Smooth muscle cell (in vitro differentiated cells): Measurements from ENCODE around the gene CNNM2. TPM values are rescaled to one million over a fixed set of nuclear protein-coding genes. Genes with fewer than 3 reads are reported as not detected.

Experiments
- DNase-seq: peaks from one replicate; lab custom pipeline; 2025; ENCODE audit not compliant: unreplicated experiment; lab: John Stamatoyannopoulos, UW
- H2AFZ ChIP-seq: fragments of 200-600 bp; sonication (generic); 2 replicates; pipeline ENCODE4 v1.6.0; 2016; ENCODE audit warnings: antibody characterized with exemption, low read depth, mild to moderate bottlenecking
- H3F3A ChIP-seq: fragments of 200-600 bp; sonication (generic); 2 replicates; pipeline ENCODE4 v1.6.0; 2017; ENCODE audit warnings: antibody characterized with exemption, low read depth
- H3K27ac ChIP-seq: fragments of 200-600 bp; sonication (generic); 2 replicates; pipeline ENCODE4 v1.5.1; 2016; ENCODE audit warnings: low read depth, mild to moderate bottlenecking
- H3K27me3 ChIP-seq: fragments of 200-600 bp; sonication (generic); 2 replicates; pipeline ENCODE4 v1.6.1; 2016; ENCODE audit warnings: low read depth, mild to moderate bottlenecking
- H3K36me3 ChIP-seq: fragments of 200-600 bp; sonication (generic); 2 replicates; pipeline ENCODE4 v1.5.1; 2016; ENCODE audit warnings: low read depth
- H3K4me1 ChIP-seq: fragments of 200-600 bp; sonication (generic); 2 replicates; pipeline ENCODE4 v1.5.1; 2016; ENCODE audit warnings: low read depth
- H3K4me2 ChIP-seq: fragments of 200-600 bp; sonication (generic); 2 replicates; pipeline ENCODE4 v1.6.0; 2016; ENCODE audit warnings: mild to moderate bottlenecking
- H3K4me3 ChIP-seq: fragments of 200-600 bp; sonication (generic); 2 replicates; pipeline ENCODE4 v1.5.1; 2016; ENCODE audit warnings: mild to moderate bottlenecking
- H3K79me2 ChIP-seq: fragments of 200-600 bp; sonication (generic); 2 replicates; pipeline ENCODE4 v1.6.0; 2016; ENCODE audit warnings: low read depth, mild to moderate bottlenecking
- H3K9ac ChIP-seq: fragments of 200-600 bp; sonication (generic); 2 replicates; pipeline ENCODE4 v1.6.0; 2016; ENCODE audit warnings: low read depth
- H3K9me3 ChIP-seq: fragments of 200-600 bp; sonication (generic); replicated peaks from 2 replicates; pipeline ENCODE4 v1.5.1; 2016; ENCODE audit warnings: low read depth
- H4K20me1 ChIP-seq: fragments of 200-600 bp; sonication (generic); 2 replicates; pipeline ENCODE4 v1.6.0; 2016; ENCODE audit warnings: low read depth
- WGBS: methylation state at CpG from one replicate; pipeline ENCODE4 v1.1.7; 2016; ENCODE audit warnings: low lambda C conversion rate; 5-methylcytosine and 5-hydroxymethylcytosine counted together
- polyA plus RNA-seq: library from polyadenylated mRNA; unstranded; fragments of >200 nt; fragmentation: Nextera tagmentation; extraction: Ambion mirVana; gene quantifications from 2 replicates; pipeline ENCODE4 v1.2.1, GENCODE V29; 2016
- total RNA-seq: library from RNA; depleted of rRNA; stranded (reverse); fragments of >200 nt; gene quantifications from 2 replicates; pipeline ENCODE4 v1.2.3, GENCODE V29; 2014
- TF ChIP-seq, protein P1 (sequence below): fragments of 200-600 bp; sonication (generic); IDR thresholded peaks from 2 replicates; pipeline ENCODE4 v1.5.1; 2017; ENCODE audit warnings: borderline replicate concordance, mild to moderate bottlenecking, antibody characterized with exemption; ENCODE audit not compliant: insufficient read depth, poor library complexity, severe bottlenecking

CNNM2 gene
- total and polyA plus RNA-seq, 2 experiments from 2014 or later: 5.5 to 8.4 TPM

GRCh38 chr10:102982296-102982695, 64.2 kb downstream of the CNNM2 start:
- Histone ChIP-seq H2AFZ (no peak overlapping the region), H3K4me3 (no peak overlapping the region), H3K79me2 (no peaks in the 10 kb centered on the region), H3K4me2 (no peak overlapping the region), H3K4me1 (no peaks in the 10 kb centered on the region), H3K9me3 (no peaks in the 10 kb centered on the region), H3K27me3 (no peaks in the 10 kb centered on the region), H3F3A (no peaks in the 10 kb centered on the region), H3K27ac (no peak overlapping the region), H4K20me1 (no peaks in the 10 kb centered on the region), H3K36me3 (no peaks in the 10 kb centered on the region), H3K9ac (no peak overlapping the region)
- TF ChIP-seq, protein P1, sequence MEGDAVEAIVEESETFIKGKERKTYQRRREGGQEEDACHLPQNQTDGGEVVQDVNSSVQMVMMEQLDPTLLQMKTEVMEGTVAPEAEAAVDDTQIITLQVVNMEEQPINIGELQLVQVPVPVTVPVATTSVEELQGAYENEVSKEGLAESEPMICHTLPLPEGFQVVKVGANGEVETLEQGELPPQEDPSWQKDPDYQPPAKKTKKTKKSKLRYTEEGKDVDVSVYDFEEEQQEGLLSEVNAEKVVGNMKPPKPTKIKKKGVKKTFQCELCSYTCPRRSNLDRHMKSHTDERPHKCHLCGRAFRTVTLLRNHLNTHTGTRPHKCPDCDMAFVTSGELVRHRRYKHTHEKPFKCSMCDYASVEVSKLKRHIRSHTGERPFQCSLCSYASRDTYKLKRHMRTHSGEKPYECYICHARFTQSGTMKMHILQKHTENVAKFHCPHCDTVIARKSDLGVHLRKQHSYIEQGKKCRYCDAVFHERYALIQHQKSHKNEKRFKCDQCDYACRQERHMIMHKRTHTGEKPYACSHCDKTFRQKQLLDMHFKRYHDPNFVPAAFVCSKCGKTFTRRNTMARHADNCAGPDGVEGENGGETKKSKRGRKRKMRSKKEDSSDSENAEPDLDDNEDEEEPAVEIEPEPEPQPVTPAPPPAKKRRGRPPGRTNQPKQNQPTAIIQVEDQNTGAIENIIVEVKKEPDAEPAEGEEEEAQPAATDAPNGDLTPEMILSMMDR: no peak
- no peak for DNase-seq
- WGBS: 75% methylated on average over 2 of the region's 2 CpGs

DNA sequence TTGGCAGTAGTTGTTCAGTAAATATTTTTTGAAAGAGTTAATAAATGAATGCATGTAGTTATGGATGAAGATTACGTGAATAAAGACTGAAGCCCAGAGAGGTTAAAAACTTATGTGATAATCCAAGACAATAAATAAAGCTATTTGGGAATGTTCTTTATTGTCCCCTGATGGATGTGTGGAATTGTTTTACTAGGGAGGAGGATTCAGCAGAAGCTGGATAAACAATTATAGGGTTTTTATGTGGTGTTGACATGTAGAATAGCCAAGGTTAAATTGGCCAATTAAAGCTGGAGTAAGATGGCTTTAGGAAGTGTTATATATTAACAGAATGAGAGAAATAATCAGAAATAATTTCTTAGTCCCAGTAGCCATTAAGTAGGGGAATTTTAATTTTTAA, 66.0 kb downstream of the CNNM2 start:
- Histone ChIP-seq H3K4me1 (no peaks in the 10 kb centered on the region), H3K9me3 (no peaks in the 10 kb centered on the region), H2AFZ (no peak overlapping the region), H3K9ac (no peak overlapping the region), H3K27ac (no peak overlapping the region), H3K4me3 (no peak overlapping the region), H3K27me3 (no peaks in the 10 kb centered on the region), H3K79me2 (no peaks in the 10 kb centered on the region), H3F3A (no peaks in the 10 kb centered on the region), H4K20me1 (no peaks in the 10 kb centered on the region), H3K4me2 (no peak overlapping the region), H3K36me3 (no peaks in the 10 kb centered on the region)
- TF ChIP-seq, protein P1: no peak
- 76% methylated on average over 1 of the region's 1 CpG for WGBS
- no peak for DNase-seq

DNA sequence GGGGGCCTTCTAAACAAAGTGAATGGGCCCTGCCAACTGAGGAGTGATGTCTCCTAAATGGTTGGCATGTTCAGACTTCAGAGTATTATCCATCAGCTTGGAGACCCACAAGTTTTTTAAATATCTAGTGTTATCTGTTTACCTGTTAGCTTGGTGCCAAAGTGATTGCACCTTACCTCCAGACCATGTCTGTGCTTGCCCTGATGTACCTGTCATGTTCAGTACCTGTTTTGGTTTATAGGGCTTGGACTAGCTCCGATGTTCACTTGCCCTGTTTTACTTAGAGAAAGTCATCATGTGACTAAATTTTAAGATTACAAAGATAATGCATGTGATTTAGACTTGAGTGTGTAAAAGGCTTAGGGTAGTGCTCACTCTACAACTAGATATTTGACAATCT, 67.7 kb downstream of the CNNM2 start:
- DNase-seq: no peak
- Histone ChIP-seq H3K9ac (no peak overlapping the region), H3K27ac (no peak overlapping the region), H2AFZ (no peak overlapping the region), H3K79me2 (no peaks in the 10 kb centered on the region), H3K4me1 (no peaks in the 10 kb centered on the region), H3K4me2 (no peak overlapping the region), H3K27me3 (no peaks in the 10 kb centered on the region), H3K36me3 (no peaks in the 10 kb centered on the region), H3K4me3 (no peak overlapping the region), H3F3A (no peaks in the 10 kb centered on the region), H4K20me1 (no peaks in the 10 kb centered on the region), H3K9me3 (no peaks in the 10 kb centered on the region)
- 88% methylated on average over 1 of the region's 1 CpG for WGBS
- TF ChIP-seq, protein P1: no peak
